Liver (tissue), 9 donors: ENCODE data around the gene ATP6V0D1. TPM values are rescaled to one million over a fixed set of nuclear protein-coding genes. Genes with fewer than 3 reads are reported as not detected.

Source experiments
- DNase-seq: peaks from one replicate; pipeline ENCODE4 v3.0.0-alpha.2; 2017; ENCODE audit warnings: low spot score
- H3K27ac ChIP-seq, 2 donors: one replicate each; pipeline ENCODE4 v1.7.0; 2013; ENCODE audit warnings: inconsistent platforms in 2 of 2, low read length in 2 of 2, control low read depth in 1 of 2, low read depth in 1 of 2, mild to moderate bottlenecking in 1 of 2
- H3K27me3 ChIP-seq, 4 donors: one replicate each; pipeline versions ENCODE4 v1.6.1 to v1.7.0; 2013; ENCODE audit warnings: low read length in 3 of 4, inconsistent platforms in 1 of 4, mild to moderate bottlenecking in 1 of 4, moderate library complexity in 1 of 4; ENCODE audit not compliant: control insufficient read depth in 4 of 4, insufficient read depth in 4 of 4
- H3K36me3 ChIP-seq, 4 donors: one replicate each; pipeline versions ENCODE4 v1.6.1 to v1.7.0; 2013; ENCODE audit warnings: low read length in 3 of 4, mild to moderate bottlenecking in 3 of 4, low read depth in 1 of 4, moderate library complexity in 1 of 4; ENCODE audit not compliant: control insufficient read depth in 4 of 4, insufficient read depth in 3 of 4
- H3K4me1 ChIP-seq, 4 donors: one replicate each; pipeline versions ENCODE4 v1.6.1 to v1.7.0; 2013; ENCODE audit warnings: low read length in 3 of 4, mild to moderate bottlenecking in 3 of 4, moderate library complexity in 1 of 4; ENCODE audit not compliant: control insufficient read depth in 4 of 4, insufficient read depth in 4 of 4
- H3K4me3 ChIP-seq, 3 donors: one replicate each; pipeline versions ENCODE4 v1.6.1 to v1.7.0; 2013; ENCODE audit warnings: low read length in 3 of 3, control low read depth in 1 of 3, low read depth in 1 of 3, mild to moderate bottlenecking in 1 of 3
- H3K9ac ChIP-seq, 2 donors: one replicate each; pipeline ENCODE4 v1.7.0; 2013; ENCODE audit warnings: low read length in 2 of 2, mild to moderate bottlenecking in 2 of 2, moderate library complexity in 2 of 2, control low read depth in 1 of 2, low read depth in 1 of 2
- H3K9me3 ChIP-seq, 4 donors: one replicate each; pipeline versions ENCODE4 v1.6.1 to v1.7.0; 2013; ENCODE audit warnings: low read length in 3 of 4; ENCODE audit not compliant: control insufficient read depth in 4 of 4
- ATF3 ChIP-seq: IDR thresholded peaks from 2 replicates; pipeline ENCODE4 v1.6.1; 2016; ENCODE audit warnings: antibody characterized with exemption
- CTCF ChIP-seq: fragments of 150-350 bp; IDR thresholded peaks from 2 replicates; pipeline ENCODE4 v1.5.1; 2017; ENCODE audit warnings: improper control_type of control experiment, low read depth, low read length; ENCODE audit not compliant: missing input control
- EGR1 ChIP-seq, 2 donors: IDR thresholded peaks; 2 replicates each; pipeline ENCODE4 v1.6.1; 2016 to 2018; ENCODE audit warnings: antibody characterized with exemption in 2 of 2, low read depth in 2 of 2
- FOXA1 ChIP-seq: IDR thresholded peaks from 2 replicates; pipeline ENCODE4 v1.6.1; 2016; ENCODE audit warnings: antibody characterized with exemption
- FOXA2 ChIP-seq: IDR thresholded peaks from 2 replicates; pipeline ENCODE4 v1.6.1; 2016; ENCODE audit warnings: antibody characterized with exemption
- GABPA ChIP-seq, 2 donors: IDR thresholded peaks in 1 of 2; conservative IDR thresholded peaks in 1 of 2; 2 replicates each; pipeline ENCODE4 v1.6.1; 2016; ENCODE audit warnings: antibody characterized with exemption in 2 of 2, mild to moderate bottlenecking in 1 of 2, moderate library complexity in 1 of 2
- HNF4A ChIP-seq, 2 donors: conservative IDR thresholded peaks; 2 replicates each; pipeline ENCODE4 v1.6.1; 2016; ENCODE audit warnings: antibody characterized with exemption in 2 of 2, mild to moderate bottlenecking in 2 of 2
- HNF4G ChIP-seq: IDR thresholded peaks from 2 replicates; pipeline ENCODE4 v1.6.1; 2016; ENCODE audit warnings: antibody characterized with exemption
- NR2F2 ChIP-seq: IDR thresholded peaks from 2 replicates; pipeline ENCODE4 v1.6.1; 2016; ENCODE audit warnings: antibody characterized with exemption
- RAD21 ChIP-seq, 2 donors: IDR thresholded peaks; 2 replicates each; pipeline ENCODE4 v1.6.1; 2016; ENCODE audit warnings: antibody characterized with exemption in 2 of 2, mild to moderate bottlenecking in 2 of 2
- REST ChIP-seq: IDR thresholded peaks from 2 replicates; pipeline ENCODE4 v1.6.1; 2016; ENCODE audit warnings: antibody characterized with exemption, mild to moderate bottlenecking
- SP1 ChIP-seq: IDR thresholded peaks from 2 replicates; pipeline ENCODE4 v1.6.1; 2018; ENCODE audit warnings: antibody characterized with exemption, mild to moderate bottlenecking
- TAF1 ChIP-seq: conservative IDR thresholded peaks from 2 replicates; pipeline ENCODE4 v1.6.1; 2016; ENCODE audit warnings: antibody characterized with exemption, mild to moderate bottlenecking
- YY1 ChIP-seq: IDR thresholded peaks from 2 replicates; pipeline ENCODE4 v1.6.1; 2016; ENCODE audit warnings: antibody characterized with exemption, mild to moderate bottlenecking
- ZBTB33 ChIP-seq: IDR thresholded peaks from 2 replicates; pipeline ENCODE4 v1.6.1; 2016; ENCODE audit warnings: antibody characterized with exemption
- WGBS: extraction: QIAGEN DNeasy Blood & Tissue Kit; methylation state at CpG from one replicate; pipeline ENCODE4 v1.1.7; 2013; 5-methylcytosine and 5-hydroxymethylcytosine counted together
- polyA plus RNA-seq, 2 donors: library from polyadenylated mRNA; stranded (reverse) in 1 of 2; unstranded in 1 of 2; fragments of 200-250 nt in 1 of 2; fragments of >200 nt in 1 of 2; fragmentation: Nextera tagmentation in 1 of 2; extraction: Ambion mirVana in 1 of 2; gene quantifications; one replicate each; pipeline versions ENCODE4 v1.2.1 to v1.2.3, GENCODE V29; 2013 to 2015
- total RNA-seq, 2 donors: library from RNA; depleted of rRNA; stranded (reverse); fragments of >200 nt; gene quantifications; one replicate each; pipeline ENCODE4 v1.2.3, GENCODE V29; 2014
- donor health status: healthy.
- donor health status: healthy.
- donor health status: healthy.
- donor health status: healthy.
- donor health status: healthy.

ATP6V0D1 gene
- total and polyA plus RNA-seq, 4 donors = 47.6 to 80.2 (median 66.6) TPM

GRCh38 chr16:67424261-67424615, 56.7 kb downstream of the ATP6V0D1 start (continued):
- TF ChIP-seq ATF3 (no peak), EGR1 (IDR thresholded peaks at IDR 0.05; ENCODE audit: low read depth in 2 of 2) (no peak), TAF1 (no peak), HNF4G (no peak), ZBTB33 (no peak), CTCF (no peak), FOXA1 (no peak)

- Histone ChIP-seq H3K27me3 (peaks cover 0 to 4% (median 0%) of the 10 kb centered on the region in 4 donors), H3K27ac (no peak overlapping the region), H3K4me3 (no peak overlapping the region), H3K9ac (no peak overlapping the region), H3K36me3 (no peaks in the 10 kb centered on the region), H3K4me1 (peaks cover 0 to 7% (median 6%) of the 10 kb centered on the region in 4 donors), H3K9me3 (no peaks in the 10 kb centered on the region)
- WGBS = 37% methylated on average over 9 of the region's 9 CpGs
- no peak for TF ChIP-seq YY1
- no peak for DNase-seq
Observed at GRCh38 chr16:67423611-67424260, 57.2 kb downstream of the ATP6V0D1 start.

GRCh38 chr16:67423015-67423414, 57.9 kb downstream of the ATP6V0D1 start:
- 91% methylated on average over 5 of the region's 5 CpGs for WGBS

More at GRCh38 chr16:67423015-67423414, 57.9 kb downstream of the ATP6V0D1 start:
- Histone ChIP-seq H3K27me3 (peaks cover 0 to 4% (median 0%) of the 10 kb centered on the region in 4 donors), H3K4me3 (no peak overlapping the region), H3K36me3 (no peaks in the 10 kb centered on the region), H3K9ac (no peak overlapping the region), H3K27ac (no peak overlapping the region), H3K4me1 (peaks cover 0 to under 1% (median 0%) of the 10 kb centered on the region in 4 donors), H3K9me3 (no peaks in the 10 kb centered on the region)
- DNase-seq = no peak
- TF ChIP-seq ATF3 (no peak), FOXA2 (no peak), ZBTB33 (no peak), TAF1 (no peak), GABPA (IDR thresholded peaks at IDR 0.05 in 1 of 2, conservative IDR thresholded peaks at IDR 0.05 in 1 of 2) (no peak), REST (no peak), SP1 (no peak), NR2F2 (no peak), HNF4G (no peak), HNF4A (conservative IDR thresholded peaks at IDR 0.05) (no peak), RAD21 (IDR thresholded peaks at IDR 0.05) (no peak), YY1 (no peak), EGR1 (IDR thresholded peaks at IDR 0.05; ENCODE audit: low read depth in 2 of 2) (no peak), FOXA1 (no peak)
